Ascending aorta (tissue), 2 donors: ENCODE data around the gene TLR4. TPM values are rescaled to one million over a fixed set of nuclear protein-coding genes. Genes with fewer than 3 reads are reported as not detected.

ENCODE experiments used
- DNase-seq, 2 donors: peaks; one replicate each; pipeline ENCODE4 v3.0.0-alpha.2; 2019; ENCODE audit warnings: low spot score in 2 of 2
- H3K27ac ChIP-seq, 2 donors: fragments of 200-600 bp; sonication (generic); one replicate each; pipeline ENCODE4 v1.5.1; 2016 to 2017; ENCODE audit warnings: mild to moderate bottlenecking in 1 of 2
- H3K27me3 ChIP-seq: fragments of 200-600 bp; sonication (generic); one replicate; pipeline ENCODE4 v1.5.1; 2017
- H3K36me3 ChIP-seq, 2 donors: fragments of 200-600 bp; sonication (generic); one replicate each; pipeline ENCODE4 v1.5.1; 2016
- H3K4me1 ChIP-seq, 2 donors: fragments of 200-600 bp; sonication (generic); one replicate each; pipeline ENCODE4 v1.5.1; 2016 to 2017; ENCODE audit warnings: mild to moderate bottlenecking in 1 of 2
- H3K4me3 ChIP-seq, 2 donors: fragments of 200-600 bp; sonication (generic); one replicate each; pipeline ENCODE4 v1.5.1; 2016 to 2017; ENCODE audit warnings: mild to moderate bottlenecking in 1 of 2
- H3K9me3 ChIP-seq, 2 donors: fragments of 200-600 bp; sonication (generic); one replicate each; pipeline ENCODE4 v1.5.1; 2016
- CTCF ChIP-seq, 3 experiments: fragments of 200-600 bp in 2 of 3; fragments of 450-650 bp in 1 of 3; sonication (generic) in 2 of 3; IDR thresholded peaks; one replicate each; pipeline ENCODE4 v1.5.1; 2016 to 2019; ENCODE audit warnings: antibody characterized with exemption in 3 of 3, mild to moderate bottlenecking in 1 of 3, moderate library complexity in 1 of 3
- intact Hi-C: fragments of 100-400 bp; cut with DNase I; formaldehyde crosslinking; loops from one replicate; pipeline ENCODE4 v1.15.1; 2023
- total RNA-seq: library from RNA; depleted of rRNA; stranded (reverse); fragments of >200 nt; gene quantifications from one replicate; pipeline ENCODE4 v1.1.0, GENCODE V29; 2016

The TLR4 gene
- total RNA-seq, result 32.4 TPM

GRCh38 chr9:117704024-117704575 lies at the start of gene TLR4:
TLR4 (plus strand) TSS chr9:117704403; CDS start chr9:117704473, 70 bp downstream.
- Histone ChIP-seq H3K4me3 (peak within 1 kb of the TSS; percentile 55 to 69), H3K27ac (peak within 1 kb of the TSS; percentile 89 to 90), H3K36me3 (peaks cover 0 to 13% of the 10 kb centered on the region in 2 donors), H3K27me3 (no peaks in the 10 kb centered on the region), H3K9me3 (no peaks in the 10 kb centered on the region), H3K4me1 (peaks cover 0 to 12% of the 10 kb centered on the region in 2 donors)
- intact Hi-C loops, result no loop called here
- no peak for TF ChIP-seq CTCF (IDR thresholded peaks at IDR 0.05)
- peak; percentile 45 to 84 for DNase-seq

GRCh38 chr9:117656002-117656401 lies 48.2 kb upstream of the TLR4 start:
- H3K27me3 ChIP-seq, result no peaks in the 10 kb centered on the region
- no peak overlapping the region for H3K4me3 ChIP-seq
- intact Hi-C loops, result no loop called here
- no peaks in the 10 kb centered on the region for H3K36me3 ChIP-seq
- no peaks in the 10 kb centered on the region for H3K9me3 ChIP-seq
- no peak overlapping the region for H3K27ac ChIP-seq
- no peak for TF ChIP-seq CTCF (IDR thresholded peaks at IDR 0.05)
- no peak for DNase-seq
- no peaks in the 10 kb centered on the region for H3K4me1 ChIP-seq

GRCh38 chr9:117662651-117663050 lies 41.6 kb upstream of the TLR4 start:
- Histone ChIP-seq H3K9me3 (no peaks in the 10 kb centered on the region), H3K27ac (no peak overlapping the region), H3K27me3 (no peaks in the 10 kb centered on the region), H3K4me3 (no peak overlapping the region), H3K36me3 (no peaks in the 10 kb centered on the region), H3K4me1 (no peaks in the 10 kb centered on the region)
- no peak for DNase-seq
- TF ChIP-seq CTCF (IDR thresholded peaks at IDR 0.05), result no peak
- intact Hi-C loops, result no loop called here

GRCh38 chr9:117664419-117664818 lies 39.8 kb upstream of the TLR4 start:
- Histone ChIP-seq H3K36me3 (no peaks in the 10 kb centered on the region), H3K4me1 (no peaks in the 10 kb centered on the region), H3K4me3 (no peak overlapping the region), H3K9me3 (no peaks in the 10 kb centered on the region), H3K27me3 (no peaks in the 10 kb centered on the region), H3K27ac (no peak overlapping the region)
- no peak for DNase-seq
- intact Hi-C loops, result no loop called here
- no peak for TF ChIP-seq CTCF (IDR thresholded peaks at IDR 0.05)

- intact Hi-C loops, result no loop called here
- H3K9me3 ChIP-seq, result no peaks in the 10 kb centered on the region
- DNase-seq, result no peak
- no peak overlapping the region for H3K27ac ChIP-seq
- H3K36me3 ChIP-seq, result no peaks in the 10 kb centered on the region
- no peak for TF ChIP-seq CTCF (IDR thresholded peaks at IDR 0.05)
- no peaks in the 10 kb centered on the region for H3K27me3 ChIP-seq
- H3K4me1 ChIP-seq, result no peaks in the 10 kb centered on the region
- H3K4me3 ChIP-seq, result no peak overlapping the region
These were observed 38.4 kb upstream of the TLR4 start for GRCh38 chr9:117665601-117666385.
